ENCODE data around the gene SLC22A23.
A peak's percentile ranks its signal among the peaks of the same experiment; 100 is the strongest.

The SLC22A23 gene

GRCh38 chr6:3233321-3233720 lies 223.5 kb downstream of the SLC22A23 start:
- Histone ChIP-seq H3K56ac (ENCODE audit: low read length) (no peak overlapping the region), H3K27me3 (ENCODE audit: insufficient read depth, low read length, poor library complexity) (no peaks in the 10 kb centered on the region), H3K36me3 (ENCODE audit: control insufficient read depth, insufficient read depth, low read length) (no peaks in the 10 kb centered on the region), H4K8ac (ENCODE audit: low read depth, low read length) (no peak overlapping the region), H3K4me2 (ENCODE audit: low read length) (no peak overlapping the region), H3K4ac (ENCODE audit: low read depth, low read length) (no peak overlapping the region), H2AK5ac (ENCODE audit: low read length) (no peak overlapping the region), H3K18ac (ENCODE audit: low read length) (no peak overlapping the region), H3K4me1 (ENCODE audit: control insufficient read depth, low read depth, low read length) (no peaks in the 10 kb centered on the region), H3K79me1 (ENCODE audit: low read length) (no peaks in the 10 kb centered on the region), H2BK120ac (ENCODE audit: low read depth, low read length) (no peak overlapping the region), H2BK5ac (ENCODE audit: low read length) (no peak overlapping the region), H3K27ac (ENCODE audit: low read depth, low read length) (no peak overlapping the region), H3K4me3 (ENCODE audit: low read length) (no peak overlapping the region), H3K79me2 (ENCODE audit: control insufficient read depth, insufficient read depth, low read length) (no peaks in the 10 kb centered on the region), H3K9ac (ENCODE audit: low read length) (no peak overlapping the region), H4K5ac (ENCODE audit: low read length) (no peak overlapping the region), H2BK15ac (replicated peaks; ENCODE audit: low read depth) (no peak overlapping the region), H3K23ac (ENCODE audit: low read length) (no peak overlapping the region)
- no peak for DNase-seq
- no CpG with 5 or more reads among the region's 3 CpGs for WGBS (ENCODE audit: extremely low coverage, insufficient coverage, low lambda C conversion rate)

- Histone ChIP-seq H4K8ac (ENCODE audit: low read depth, low read length) (no peak overlapping the region), H3K27ac (ENCODE audit: low read depth, low read length) (peak overlapping the region; percentile 40), H3K4me3 (ENCODE audit: low read length) (peak overlapping the region; percentile 22), H3K9ac (ENCODE audit: low read length) (peak overlapping the region; percentile 55), H3K36me3 (ENCODE audit: control insufficient read depth, insufficient read depth, low read length) (no peaks in the 10 kb centered on the region), H4K5ac (ENCODE audit: low read length) (no peak overlapping the region), H3K4ac (ENCODE audit: low read depth, low read length) (peak overlapping the region; percentile 48), H3K4me2 (ENCODE audit: low read length) (peak overlapping the region; percentile 67), H3K27me3 (ENCODE audit: insufficient read depth, low read length, poor library complexity) (no peaks in the 10 kb centered on the region), H2BK120ac (ENCODE audit: low read depth, low read length) (no peak overlapping the region), H3K23ac (ENCODE audit: low read length) (no peak overlapping the region), H3K79me1 (ENCODE audit: low read length) (no peaks in the 10 kb centered on the region), H3K56ac (ENCODE audit: low read length) (peak overlapping the region; percentile 85), H3K18ac (ENCODE audit: low read length) (peak overlapping the region; percentile 72), H2AK5ac (ENCODE audit: low read length) (no peak overlapping the region), H2BK5ac (ENCODE audit: low read length) (no peak overlapping the region), H3K79me2 (ENCODE audit: control insufficient read depth, insufficient read depth, low read length) (peaks cover 2% of the 10 kb centered on the region), H2BK15ac (replicated peaks; ENCODE audit: low read depth) (no peak overlapping the region), H3K4me1 (ENCODE audit: control insufficient read depth, low read depth, low read length) (no peaks in the 10 kb centered on the region)
- WGBS (ENCODE audit: extremely low coverage, insufficient coverage, low lambda C conversion rate): no CpG with 5 or more reads among the region's 23 CpGs
- no peak for DNase-seq
Observed at GRCh38 chr6:3232017-3232945, 224.6 kb downstream of the SLC22A23 start.

GRCh38 chr6:3231247-3232016 lies 225.4 kb downstream of the SLC22A23 start:
- Histone ChIP-seq H3K27ac (ENCODE audit: low read depth, low read length) (peak overlapping the region; percentile 69), H2BK15ac (replicated peaks; ENCODE audit: low read depth) (no peak overlapping the region), H2BK120ac (ENCODE audit: low read depth, low read length) (peak overlapping the region; percentile 33), H3K27me3 (ENCODE audit: insufficient read depth, low read length, poor library complexity) (no peaks in the 10 kb centered on the region), H4K8ac (ENCODE audit: low read depth, low read length) (no peak overlapping the region), H3K79me2 (ENCODE audit: control insufficient read depth, insufficient read depth, low read length) (peaks cover 10% of the 10 kb centered on the region), H3K4ac (ENCODE audit: low read depth, low read length) (peak overlapping the region; percentile 48), H3K4me1 (ENCODE audit: control insufficient read depth, low read depth, low read length) (no peaks in the 10 kb centered on the region), H3K18ac (ENCODE audit: low read length) (peak overlapping the region; percentile 72), H3K9ac (ENCODE audit: low read length) (peak overlapping the region; percentile 55), H2AK5ac (ENCODE audit: low read length) (no peak overlapping the region), H3K36me3 (ENCODE audit: control insufficient read depth, insufficient read depth, low read length) (no peaks in the 10 kb centered on the region), H3K4me2 (ENCODE audit: low read length) (peak overlapping the region; percentile 67), H3K79me1 (ENCODE audit: low read length) (no peaks in the 10 kb centered on the region), H3K23ac (ENCODE audit: low read length) (no peak overlapping the region), H3K56ac (ENCODE audit: low read length) (peak overlapping the region; percentile 85), H4K5ac (ENCODE audit: low read length) (no peak overlapping the region), H2BK5ac (ENCODE audit: low read length) (no peak overlapping the region), H3K4me3 (ENCODE audit: low read length) (peak overlapping the region; percentile 27)
- DNase-seq: peak; percentile 91
- no CpG with 5 or more reads among the region's 47 CpGs for WGBS (ENCODE audit: extremely low coverage, insufficient coverage, low lambda C conversion rate)

GRCh38 chr6:3230900-3231246 lies 226.0 kb downstream of the SLC22A23 start:
- no peak overlapping the region for H3K23ac ChIP-seq (ENCODE audit: low read length)
- H3K56ac ChIP-seq (ENCODE audit: low read length): no peak overlapping the region
- peak; percentile 84 for DNase-seq
- H3K4ac ChIP-seq (ENCODE audit: low read depth, low read length): peak overlapping the region; percentile 28
- no peak overlapping the region for H4K5ac ChIP-seq (ENCODE audit: low read length)
- peaks cover 16% of the 10 kb centered on the region for H3K79me2 ChIP-seq (ENCODE audit: control insufficient read depth, insufficient read depth, low read length)
- WGBS (ENCODE audit: extremely low coverage, insufficient coverage, low lambda C conversion rate): no CpG with 5 or more reads among the region's 11 CpGs
- H3K4me2 ChIP-seq (ENCODE audit: low read length): peak overlapping the region; percentile 67
- no peak overlapping the region for H4K8ac ChIP-seq (ENCODE audit: low read depth, low read length)
- no peaks in the 10 kb centered on the region for H3K36me3 ChIP-seq (ENCODE audit: control insufficient read depth, insufficient read depth, low read length)
- peak overlapping the region; percentile 69 for H3K27ac ChIP-seq (ENCODE audit: low read depth, low read length)
- no peak overlapping the region for H2BK120ac ChIP-seq (ENCODE audit: low read depth, low read length)
- H3K9ac ChIP-seq (ENCODE audit: low read length): peak overlapping the region; percentile 55
- no peaks in the 10 kb centered on the region for H3K79me1 ChIP-seq (ENCODE audit: low read length)
- no peak overlapping the region for H2AK5ac ChIP-seq (ENCODE audit: low read length)
- H3K4me3 ChIP-seq (ENCODE audit: low read length): no peak overlapping the region
- no peak overlapping the region for H2BK5ac ChIP-seq (ENCODE audit: low read length)
- H3K18ac ChIP-seq (ENCODE audit: low read length): peak overlapping the region; percentile 72
- no peaks in the 10 kb centered on the region for H3K4me1 ChIP-seq (ENCODE audit: control insufficient read depth, low read depth, low read length)
- no peaks in the 10 kb centered on the region for H3K27me3 ChIP-seq (ENCODE audit: insufficient read depth, low read length, poor library complexity)
- H2BK15ac ChIP-seq (replicated peaks; ENCODE audit: low read depth): no peak overlapping the region

GRCh38 chr6:3230256-3230882 lies 226.5 kb downstream of the SLC22A23 start:
- no peak for DNase-seq
- Histone ChIP-seq H3K4me3 (ENCODE audit: low read length) (no peak overlapping the region), H3K9ac (ENCODE audit: low read length) (no peak overlapping the region), H2BK120ac (ENCODE audit: low read depth, low read length) (no peak overlapping the region), H3K18ac (ENCODE audit: low read length) (peak overlapping the region; percentile 45), H3K56ac (ENCODE audit: low read length) (no peak overlapping the region), H3K4me2 (ENCODE audit: low read length) (no peak overlapping the region), H2BK15ac (replicated peaks; ENCODE audit: low read depth) (no peak overlapping the region), H3K4ac (ENCODE audit: low read depth, low read length) (no peak overlapping the region), H3K79me1 (ENCODE audit: low read length) (no peaks in the 10 kb centered on the region), H3K36me3 (ENCODE audit: control insufficient read depth, insufficient read depth, low read length) (no peaks in the 10 kb centered on the region), H4K8ac (ENCODE audit: low read depth, low read length) (no peak overlapping the region), H3K27me3 (ENCODE audit: insufficient read depth, low read length, poor library complexity) (no peaks in the 10 kb centered on the region), H2BK5ac (ENCODE audit: low read length) (no peak overlapping the region), H3K23ac (ENCODE audit: low read length) (no peak overlapping the region), H3K79me2 (ENCODE audit: control insufficient read depth, insufficient read depth, low read length) (peaks cover 19% of the 10 kb centered on the region), H3K4me1 (ENCODE audit: control insufficient read depth, low read depth, low read length) (no peaks in the 10 kb centered on the region), H2AK5ac (ENCODE audit: low read length) (no peak overlapping the region), H3K27ac (ENCODE audit: low read depth, low read length) (no peak overlapping the region), H4K5ac (ENCODE audit: low read length) (no peak overlapping the region)
- WGBS (ENCODE audit: extremely low coverage, insufficient coverage, low lambda C conversion rate): no CpG with 5 or more reads among the region's 11 CpGs
